ENCODE results near the gene RUNX2.

The RUNX2 gene

GRCh38 chr6:45609141-45609638, 281.1 kb downstream of the RUNX2 start:
- H3K4me3 ChIP-seq (ENCODE audit: low read depth, low read length): no peak overlapping the region
- peak; percentile 32; the same call in 1 of the 2 replicates for TF ChIP-seq MAX (IDR thresholded peaks at IDR 0.05; ENCODE audit: low read depth, low read length)
- TF ChIP-seq MYC (IDR thresholded peaks at IDR 0.05; ENCODE audit: low read depth, low read length): no peak
- DNase-seq (ENCODE audit: low read depth): peak; percentile 24

GRCh38 chr6:45610374-45610773, 282.2 kb downstream of the RUNX2 start:
- no peak for DNase-seq (ENCODE audit: low read depth)
- no peak overlapping the region for H3K4me3 ChIP-seq (ENCODE audit: low read depth, low read length)
- TF ChIP-seq MAX (IDR thresholded peaks at IDR 0.05; ENCODE audit: low read depth, low read length): no peak
- TF ChIP-seq CTCF (IDR thresholded peaks at IDR 0.05; ENCODE audit: low read depth, low read length): no peak
- TF ChIP-seq POLR2A (IDR thresholded peaks at IDR 0.05; ENCODE audit: extremely low read depth, insufficient read length): no peak
- no peak for TF ChIP-seq MYC (IDR thresholded peaks at IDR 0.05; ENCODE audit: low read depth, low read length)

GRCh38 chr6:45610832-45611231, 282.7 kb downstream of the RUNX2 start:
- DNase-seq (ENCODE audit: low read depth): peak; percentile 19
- no peak overlapping the region for H3K4me3 ChIP-seq (ENCODE audit: low read depth, low read length)
- TF ChIP-seq MAX (IDR thresholded peaks at IDR 0.05; ENCODE audit: low read depth, low read length) (no peak), POLR2A (IDR thresholded peaks at IDR 0.05; ENCODE audit: extremely low read depth, insufficient read length) (no peak), CTCF (IDR thresholded peaks at IDR 0.05; ENCODE audit: low read depth, low read length) (no peak), MYC (IDR thresholded peaks at IDR 0.05; ENCODE audit: low read depth, low read length) (no peak)

GRCh38 chr6:45611491-45611890, 283.4 kb downstream of the RUNX2 start:
- no peak overlapping the region for H3K4me3 ChIP-seq (ENCODE audit: low read depth, low read length)
- no peak for DNase-seq (ENCODE audit: low read depth)
- no peak for TF ChIP-seq MAX (IDR thresholded peaks at IDR 0.05; ENCODE audit: low read depth, low read length)
- no peak for TF ChIP-seq CTCF (IDR thresholded peaks at IDR 0.05; ENCODE audit: low read depth, low read length)
- no peak for TF ChIP-seq MYC (IDR thresholded peaks at IDR 0.05; ENCODE audit: low read depth, low read length)
- TF ChIP-seq POLR2A (IDR thresholded peaks at IDR 0.05; ENCODE audit: extremely low read depth, insufficient read length): no peak

- no peak for TF ChIP-seq MAX (IDR thresholded peaks at IDR 0.05; ENCODE audit: low read depth, low read length)
- TF ChIP-seq CTCF (IDR thresholded peaks at IDR 0.05; ENCODE audit: low read depth, low read length): no peak
- TF ChIP-seq MYC (IDR thresholded peaks at IDR 0.05; ENCODE audit: low read depth, low read length): no peak
- TF ChIP-seq POLR2A (IDR thresholded peaks at IDR 0.05; ENCODE audit: extremely low read depth, insufficient read length): no peak
- DNase-seq (ENCODE audit: low read depth): no peak
Observed at GRCh38 chr6:45613656-45614055, 285.5 kb downstream of the RUNX2 start.

GRCh38 chr6:45614488-45615285, 286.6 kb downstream of the RUNX2 start:
- no peak for TF ChIP-seq MAX (IDR thresholded peaks at IDR 0.05; ENCODE audit: low read depth, low read length)
- no peak for TF ChIP-seq CTCF (IDR thresholded peaks at IDR 0.05; ENCODE audit: low read depth, low read length)
- no peak overlapping the region for H3K4me3 ChIP-seq (ENCODE audit: low read depth, low read length)
- peak; percentile 56 for DNase-seq (ENCODE audit: low read depth)

More at GRCh38 chr6:45613656-45614055, 285.5 kb downstream of the RUNX2 start:
- H3K4me3 ChIP-seq (ENCODE audit: low read depth, low read length): no peak overlapping the region

Measured in NB4 (cell line).